Neutrophil (primary cell): Measurements from ENCODE around the gene NELL1.

Source experiments
- H3K27ac ChIP-seq: fragments of 200-600 bp; sonication (generic); 2 replicates; pipeline ENCODE4 v1.5.1; 2016; ENCODE audit warnings: mild to moderate bottlenecking, moderate library complexity
- H3K27me3 ChIP-seq: fragments of 200-600 bp; sonication (generic); 2 replicates; pipeline ENCODE4 v1.6.0; 2016; ENCODE audit warnings: mild to moderate bottlenecking
- H3K36me3 ChIP-seq: fragments of 200-600 bp; sonication (generic); 2 replicates; pipeline ENCODE4 v1.5.1; 2017
- H3K4me1 ChIP-seq, 2 experiments: fragments of 200-600 bp in 1 of 2; sonication (generic) in 1 of 2; 1 replicate in 1 of 2; 2 replicates in 1 of 2; pipeline versions ENCODE4 v1.5.1 to v1.6.1; 2013 to 2016; ENCODE audit warnings: low read depth in 1 of 2, low read length in 1 of 2, mild to moderate bottlenecking in 1 of 2, moderate library complexity in 1 of 2; ENCODE audit not compliant: control insufficient read depth in 1 of 2, insufficient read depth in 1 of 2
- H3K4me3 ChIP-seq, 2 experiments: fragments of 200-600 bp in 1 of 2; sonication (generic) in 1 of 2; 1 replicate in 1 of 2; 2 replicates in 1 of 2; pipeline ENCODE4 v1.5.1; 2013 to 2016; ENCODE audit warnings: low read depth in 1 of 2, low read length in 1 of 2, mild to moderate bottlenecking in 1 of 2, moderate library complexity in 1 of 2
- H3K9me3 ChIP-seq: fragments of 200-600 bp; sonication (generic); 2 replicates; pipeline ENCODE4 v1.5.1; 2016
- CTCF ChIP-seq: fragments of 200-600 bp; sonication (generic); IDR thresholded peaks from 2 replicates; pipeline ENCODE4 v1.5.1; 2016; ENCODE audit warnings: antibody characterized with exemption

NELL1 gene

GRCh38 chr11:20962581-20962980, 293.2 kb downstream of the NELL1 start:
- Histone ChIP-seq H3K27ac (no peak overlapping the region), H3K4me1 (no peaks in the 10 kb centered on the region), H3K4me3 (no peak overlapping the region), H3K9me3 (no peaks in the 10 kb centered on the region), H3K27me3 (no peaks in the 10 kb centered on the region), H3K36me3 (no peaks in the 10 kb centered on the region)
- no peak for TF ChIP-seq CTCF

GRCh38 chr11:20963596-20963995, 294.2 kb downstream of the NELL1 start:
- no peak for TF ChIP-seq CTCF
- Histone ChIP-seq H3K27me3 (no peaks in the 10 kb centered on the region), H3K9me3 (no peaks in the 10 kb centered on the region), H3K36me3 (no peaks in the 10 kb centered on the region), H3K27ac (no peak overlapping the region), H3K4me3 (no peak overlapping the region), H3K4me1 (no peaks in the 10 kb centered on the region)

- TF ChIP-seq CTCF: no peak
- H3K4me1 ChIP-seq: no peaks in the 10 kb centered on the region
- H3K27me3 ChIP-seq: no peaks in the 10 kb centered on the region
- no peaks in the 10 kb centered on the region for H3K9me3 ChIP-seq
- no peaks in the 10 kb centered on the region for H3K36me3 ChIP-seq
- H3K27ac ChIP-seq: no peak overlapping the region
- no peak overlapping the region for H3K4me3 ChIP-seq
Measured at GRCh38 chr11:20964985-20965384, 295.6 kb downstream of the NELL1 start.

- Histone ChIP-seq H3K27ac (no peak overlapping the region), H3K4me1 (no peaks in the 10 kb centered on the region)
- no peak for TF ChIP-seq CTCF
Measured at GRCh38 chr11:20966489-20966888, 297.1 kb downstream of the NELL1 start.

GRCh38 chr11:20973940-20974559, 304.7 kb downstream of the NELL1 start:
- no peaks in the 10 kb centered on the region for H3K9me3 ChIP-seq
- no peak for TF ChIP-seq CTCF
- no peak overlapping the region for H3K4me3 ChIP-seq
- no peak overlapping the region for H3K27ac ChIP-seq
- H3K36me3 ChIP-seq: no peaks in the 10 kb centered on the region
- no peaks in the 10 kb centered on the region for H3K4me1 ChIP-seq
- H3K27me3 ChIP-seq: no peaks in the 10 kb centered on the region

More at GRCh38 chr11:20966489-20966888, 297.1 kb downstream of the NELL1 start:
- H3K9me3 ChIP-seq: no peaks in the 10 kb centered on the region
- H3K36me3 ChIP-seq: no peaks in the 10 kb centered on the region
- no peak overlapping the region for H3K4me3 ChIP-seq
- H3K27me3 ChIP-seq: no peaks in the 10 kb centered on the region
